Measurements from ENCODE around the gene TOP2A.

TOP2A gene

GRCh38 chr17:40417609-40418427, at the start of gene TOP2A:
Gene TOP2A (minus strand): TSS chr17:40417896. CDS start chr17:40417791, 105 bp downstream.
- Mint-ChIP-seq H3K27me3 (no peaks in the 10 kb centered on the region), H3K36me3 (ENCODE audit: insufficient read depth) (peaks cover 7% of the 10 kb centered on the region), H3K27ac (ENCODE audit: low read depth) (peak within 1 kb of the TSS; percentile 41), H3K9me3 (no peaks in the 10 kb centered on the region), H3K4me3 (peak within 1 kb of the TSS; percentile 85), H3K4me1 (peaks cover 9% of the 10 kb centered on the region)
- peak; percentile 98 to 100 for DNase-seq (ENCODE audit: low spot score in 2 of 2)
- peak; percentile 100 for ATAC-seq (replicated peaks; ENCODE audit: extremely low read depth, poor library complexity, severe bottlenecking)

- Mint-ChIP-seq H3K36me3 (ENCODE audit: insufficient read depth) (no peaks in the 10 kb centered on the region), H3K4me1 (no peaks in the 10 kb centered on the region), H3K27ac (ENCODE audit: low read depth) (no peak overlapping the region), H3K9me3 (no peaks in the 10 kb centered on the region), H3K4me3 (no peak overlapping the region), H3K27me3 (no peaks in the 10 kb centered on the region)
- DNase-seq (ENCODE audit: low spot score in 2 of 2) (no peak), ATAC-seq (replicated peaks; ENCODE audit: extremely low read depth, poor library complexity, severe bottlenecking) (no peak)
Measured at GRCh38 chr17:40467281-40467867, 49.7 kb upstream of the TOP2A start.

DNA sequence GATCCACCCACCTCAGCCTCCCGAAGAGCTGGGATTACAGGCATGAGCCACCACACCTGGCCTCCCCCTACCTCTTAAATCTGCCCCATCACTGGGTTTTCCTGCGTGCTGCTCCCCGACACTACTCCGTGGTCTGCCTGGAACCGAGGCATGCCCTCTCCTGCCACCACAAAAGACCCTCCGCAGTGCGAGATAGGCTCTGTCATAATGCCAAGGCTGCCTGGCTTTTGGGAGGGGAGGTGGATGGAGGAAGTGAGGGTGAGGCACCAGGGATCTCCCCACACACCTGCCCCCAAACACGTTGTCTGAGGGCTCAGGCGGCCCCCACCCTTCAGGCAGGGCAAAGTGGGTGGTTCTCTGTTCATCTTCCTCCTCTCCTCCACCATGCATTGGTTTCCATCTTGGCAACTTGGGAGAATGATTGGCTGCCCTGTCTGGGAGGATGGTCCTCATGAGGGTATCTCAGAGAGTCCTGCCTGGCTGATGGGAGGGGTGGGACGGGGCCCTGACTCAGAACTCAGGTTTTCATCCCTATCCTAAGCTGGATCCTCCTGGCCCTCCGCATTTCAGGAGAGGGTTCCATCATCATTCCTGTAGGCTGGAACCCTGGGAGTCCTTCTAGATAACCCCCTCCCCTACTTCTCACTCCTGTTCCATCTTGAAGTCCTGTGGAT, 48.7 kb upstream of the TOP2A start:
- Mint-ChIP-seq H3K9me3 (no peaks in the 10 kb centered on the region), H3K4me3 (no peak overlapping the region), H3K27ac (ENCODE audit: low read depth) (no peak overlapping the region), H3K4me1 (no peaks in the 10 kb centered on the region), H3K27me3 (no peaks in the 10 kb centered on the region), H3K36me3 (ENCODE audit: insufficient read depth) (no peaks in the 10 kb centered on the region)
- DNase-seq (ENCODE audit: low spot score in 2 of 2), result no peak
- ATAC-seq (replicated peaks; ENCODE audit: extremely low read depth, poor library complexity, severe bottlenecking), result no peak

DNA sequence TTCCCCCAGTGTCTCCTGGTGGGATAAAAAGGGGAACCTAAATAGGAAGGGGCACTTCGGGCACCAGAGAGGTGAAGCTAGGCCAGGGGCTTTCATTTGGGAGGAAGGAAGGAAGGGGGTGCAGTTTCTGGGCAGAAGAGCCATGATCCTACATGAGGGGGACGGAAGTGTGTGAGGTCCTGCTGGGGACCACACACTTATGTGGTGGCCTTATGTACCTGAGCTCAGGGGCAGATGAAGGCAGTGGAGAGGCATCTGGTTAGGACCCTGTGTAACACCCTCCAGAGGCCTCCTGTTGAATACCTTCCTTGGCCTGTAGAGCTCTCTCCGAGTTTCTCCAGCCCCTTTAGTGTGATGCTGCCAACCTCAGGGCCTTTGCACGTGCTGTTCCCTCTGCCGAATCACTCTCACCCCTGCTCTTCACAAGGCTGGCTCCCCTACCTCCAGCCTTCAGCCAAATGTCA, 46.7 kb upstream of the TOP2A start:
- Mint-ChIP-seq H3K4me3 (no peak overlapping the region), H3K36me3 (ENCODE audit: insufficient read depth) (no peaks in the 10 kb centered on the region), H3K4me1 (no peaks in the 10 kb centered on the region), H3K27me3 (no peaks in the 10 kb centered on the region), H3K27ac (ENCODE audit: low read depth) (no peak overlapping the region), H3K9me3 (no peaks in the 10 kb centered on the region)
- ATAC-seq (replicated peaks; ENCODE audit: extremely low read depth, poor library complexity, severe bottlenecking) (no peak), DNase-seq (ENCODE audit: low spot score in 2 of 2) (no peak)

- no peaks in the 10 kb centered on the region for H3K4me1 Mint-ChIP-seq
- ATAC-seq (replicated peaks; ENCODE audit: extremely low read depth, poor library complexity, severe bottlenecking), result no peak
Measured at GRCh38 chr17:40463122-40463550, 45.4 kb upstream of the TOP2A start.

GRCh38 chr17:40462343-40463121, 44.8 kb upstream of the TOP2A start:
- no peaks in the 10 kb centered on the region for H3K36me3 Mint-ChIP-seq (ENCODE audit: insufficient read depth)
- no peaks in the 10 kb centered on the region for H3K9me3 Mint-ChIP-seq
- ATAC-seq (replicated peaks; ENCODE audit: extremely low read depth, poor library complexity, severe bottlenecking) (no peak), DNase-seq (ENCODE audit: low spot score in 2 of 2) (no peak)
- H3K4me3 Mint-ChIP-seq, result no peak overlapping the region
- H3K27ac Mint-ChIP-seq (ENCODE audit: low read depth), result no peak overlapping the region
- H3K27me3 Mint-ChIP-seq, result no peaks in the 10 kb centered on the region
- no peaks in the 10 kb centered on the region for H3K4me1 Mint-ChIP-seq

More at GRCh38 chr17:40463122-40463550, 45.4 kb upstream of the TOP2A start:
- Mint-ChIP-seq H3K4me3 (no peak overlapping the region), H3K9me3 (no peaks in the 10 kb centered on the region), H3K36me3 (ENCODE audit: insufficient read depth) (no peaks in the 10 kb centered on the region), H3K27me3 (no peaks in the 10 kb centered on the region), H3K27ac (ENCODE audit: low read depth) (no peak overlapping the region)
- no peak for DNase-seq (ENCODE audit: low spot score in 2 of 2)

DNA sequence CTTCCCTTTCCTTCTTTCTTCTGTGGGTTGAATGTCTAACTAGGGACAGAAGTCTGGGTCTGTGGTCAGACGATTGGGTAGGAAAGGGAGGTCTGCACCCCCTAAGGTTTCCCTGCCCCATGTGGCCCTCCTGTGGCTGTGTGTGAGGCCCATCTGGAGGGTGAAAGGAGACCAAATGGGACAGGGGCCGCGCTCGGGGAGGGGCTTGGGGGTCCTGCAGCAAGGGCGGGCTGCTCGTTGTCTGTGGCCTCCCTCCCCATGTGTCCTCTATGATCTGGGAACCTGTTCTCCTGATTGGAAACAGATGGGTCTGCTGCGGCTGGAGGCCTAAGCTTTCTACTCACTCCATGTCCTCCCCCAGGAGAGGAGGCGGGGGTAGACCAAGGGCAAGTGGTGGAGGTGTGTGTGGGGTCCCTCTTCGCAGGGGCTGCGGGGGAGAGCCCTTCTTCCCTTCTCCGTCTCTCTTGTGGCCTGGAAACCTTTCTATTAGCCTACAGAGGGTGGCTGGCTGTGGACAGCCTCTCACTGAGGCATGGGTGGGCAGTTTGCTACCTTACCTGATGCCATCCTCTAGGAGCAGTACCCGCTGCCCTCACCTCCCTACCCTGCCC, 44.1 kb upstream of the TOP2A start:
- Mint-ChIP-seq H3K27ac (ENCODE audit: low read depth) (no peak overlapping the region), H3K4me3 (no peak overlapping the region), H3K36me3 (ENCODE audit: insufficient read depth) (no peaks in the 10 kb centered on the region), H3K9me3 (no peaks in the 10 kb centered on the region), H3K27me3 (no peaks in the 10 kb centered on the region), H3K4me1 (no peaks in the 10 kb centered on the region)
- no peak for ATAC-seq (replicated peaks; ENCODE audit: extremely low read depth, poor library complexity, severe bottlenecking)
- DNase-seq (ENCODE audit: low spot score in 2 of 2), result no peak

DNA sequence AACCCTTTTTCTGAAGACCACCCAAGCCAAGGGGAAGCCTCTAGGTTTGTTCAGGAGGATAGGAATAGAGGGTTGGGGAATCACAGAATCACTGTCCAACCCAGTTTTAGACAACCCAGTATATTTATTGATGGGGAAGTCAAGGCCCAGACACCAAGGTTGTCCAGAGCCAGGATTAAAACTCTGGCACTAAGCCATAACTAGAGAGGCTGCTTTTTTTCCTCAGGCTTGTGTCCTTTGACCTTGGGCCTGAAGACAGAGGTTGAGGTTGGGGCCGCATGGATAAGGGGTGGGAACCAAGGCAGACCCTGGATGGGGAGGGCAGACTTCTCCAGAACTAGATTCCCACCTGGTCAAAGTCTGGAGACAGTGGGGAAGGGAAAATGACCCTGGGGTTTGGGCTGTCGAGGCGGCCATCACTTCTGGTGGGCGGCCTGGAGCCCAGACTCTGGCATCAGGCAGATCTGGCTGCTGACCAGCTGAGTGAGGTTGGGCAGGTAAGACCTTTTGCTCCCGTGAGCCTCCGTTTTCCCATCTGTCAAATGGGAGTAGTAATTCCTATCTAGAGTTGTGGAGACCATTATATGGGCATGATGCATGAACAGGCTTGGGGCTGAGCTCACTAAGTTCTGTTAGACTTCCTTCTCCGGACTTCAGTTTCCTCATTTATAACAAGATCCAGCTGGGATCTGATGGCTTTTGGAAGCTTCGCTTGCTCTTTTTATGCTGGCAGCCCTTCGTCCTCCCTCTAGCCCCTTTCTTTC, 43.5 kb upstream of the TOP2A start:
- Mint-ChIP-seq H3K27me3 (no peaks in the 10 kb centered on the region), H3K36me3 (ENCODE audit: insufficient read depth) (no peaks in the 10 kb centered on the region), H3K27ac (ENCODE audit: low read depth) (no peak overlapping the region), H3K9me3 (no peaks in the 10 kb centered on the region), H3K4me1 (no peaks in the 10 kb centered on the region), H3K4me3 (no peak overlapping the region)
- DNase-seq (ENCODE audit: low spot score in 2 of 2) (no peak), ATAC-seq (replicated peaks; ENCODE audit: extremely low read depth, poor library complexity, severe bottlenecking) (no peak)

DNA sequence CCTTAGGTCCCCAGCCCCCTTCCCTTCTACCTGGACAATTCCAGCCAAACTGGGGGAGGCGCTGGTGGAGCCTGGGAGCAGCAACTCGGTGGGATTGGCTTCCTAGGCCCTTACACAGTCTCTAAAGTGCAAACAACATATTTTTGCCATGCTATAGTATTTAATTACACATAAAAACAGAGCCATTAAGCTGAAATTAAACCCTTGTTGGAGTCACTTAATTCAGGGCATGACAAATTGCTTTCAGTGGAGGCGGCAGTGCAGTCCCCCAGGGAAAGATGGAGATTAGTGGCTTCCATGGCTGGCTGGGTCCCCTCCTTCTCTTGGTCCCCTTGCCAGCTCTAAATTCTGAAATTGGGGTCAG, 42.9 kb upstream of the TOP2A start:
- Mint-ChIP-seq H3K27ac (ENCODE audit: low read depth) (no peak overlapping the region), H3K27me3 (no peaks in the 10 kb centered on the region), H3K4me1 (no peaks in the 10 kb centered on the region), H3K36me3 (ENCODE audit: insufficient read depth) (peaks cover 1% of the 10 kb centered on the region), H3K4me3 (no peak overlapping the region), H3K9me3 (no peaks in the 10 kb centered on the region)
- ATAC-seq (replicated peaks; ENCODE audit: extremely low read depth, poor library complexity, severe bottlenecking), result no peak
- DNase-seq (ENCODE audit: low spot score in 2 of 2), result no peak

- ATAC-seq (replicated peaks; ENCODE audit: extremely low read depth, poor library complexity, severe bottlenecking), result no peak
Measured at GRCh38 chr17:40459636-40460603, 42.2 kb upstream of the TOP2A start.

More at GRCh38 chr17:40459636-40460603, 42.2 kb upstream of the TOP2A start:
- H3K27ac Mint-ChIP-seq (ENCODE audit: low read depth), result no peak overlapping the region
- H3K36me3 Mint-ChIP-seq (ENCODE audit: insufficient read depth), result peaks cover 3% of the 10 kb centered on the region
- H3K9me3 Mint-ChIP-seq, result no peaks in the 10 kb centered on the region
- H3K4me3 Mint-ChIP-seq, result no peak overlapping the region
- no peaks in the 10 kb centered on the region for H3K27me3 Mint-ChIP-seq
- no peak for DNase-seq (ENCODE audit: low spot score in 2 of 2)
- H3K4me1 Mint-ChIP-seq, result no peaks in the 10 kb centered on the region

Data from central memory CD8-positive, alpha-beta T cell (primary cell).